ENCODE results near the gene MYH10. TPM values are rescaled to one million over a fixed set of nuclear protein-coding genes. Genes with fewer than 3 reads are reported as not detected.

MYH10 gene
- total RNA-seq, 2 donors from 2014 or later = 23.7 to 33.5 TPM

DNA sequence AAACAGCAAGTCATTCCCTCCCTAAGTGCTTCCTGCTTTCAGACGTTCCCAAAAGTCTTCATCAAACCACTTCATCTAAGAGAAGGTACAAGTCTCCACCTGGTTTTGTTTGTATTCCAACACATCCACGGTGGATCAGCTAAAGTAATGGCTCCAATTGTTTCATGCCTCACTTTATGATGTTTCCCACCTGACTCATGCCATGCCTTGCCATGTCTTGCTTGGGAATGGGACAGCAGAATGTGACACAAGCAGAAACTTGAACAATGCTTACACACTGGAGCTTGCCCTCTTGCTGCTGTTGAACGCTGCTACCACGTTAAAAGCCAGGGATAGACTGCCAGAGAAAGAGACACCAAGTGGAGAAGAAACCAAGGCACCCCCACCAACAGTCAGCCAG, 43.8 kb downstream of the MYH10 start:
- Mint-ChIP-seq H3K9me3 (no peaks in the 10 kb centered on the region), H3K36me3 (no peaks in the 10 kb centered on the region), H3K27ac (no peak overlapping the region)
- DNase-seq (ENCODE audit: low spot score in 2 of 2) (no peak), ATAC-seq (no peak)

DNA sequence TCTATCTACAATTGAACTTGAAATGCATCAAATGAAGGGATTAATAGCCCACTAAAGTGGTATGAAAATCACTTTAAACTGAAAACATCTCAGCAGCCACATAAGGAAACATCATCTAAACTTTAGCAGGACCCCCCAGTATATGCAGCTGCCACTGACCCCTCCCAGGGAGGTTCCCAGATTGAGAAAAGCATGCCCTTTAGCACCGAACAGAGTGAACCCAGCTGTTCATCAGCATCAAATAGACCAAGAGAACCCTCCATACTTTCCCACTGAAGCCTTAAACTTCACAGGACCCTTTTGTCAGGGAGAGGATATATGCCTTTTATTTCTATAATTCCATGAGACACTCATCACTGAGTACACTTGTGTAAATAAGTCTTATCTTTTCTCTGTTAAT, 44.6 kb downstream of the MYH10 start:
- ATAC-seq = no peak
- H3K36me3 Mint-ChIP-seq = no peaks in the 10 kb centered on the region
- no peak for DNase-seq (ENCODE audit: low spot score in 2 of 2)
- H3K27ac Mint-ChIP-seq = no peak overlapping the region
- no peaks in the 10 kb centered on the region for H3K9me3 Mint-ChIP-seq

DNA sequence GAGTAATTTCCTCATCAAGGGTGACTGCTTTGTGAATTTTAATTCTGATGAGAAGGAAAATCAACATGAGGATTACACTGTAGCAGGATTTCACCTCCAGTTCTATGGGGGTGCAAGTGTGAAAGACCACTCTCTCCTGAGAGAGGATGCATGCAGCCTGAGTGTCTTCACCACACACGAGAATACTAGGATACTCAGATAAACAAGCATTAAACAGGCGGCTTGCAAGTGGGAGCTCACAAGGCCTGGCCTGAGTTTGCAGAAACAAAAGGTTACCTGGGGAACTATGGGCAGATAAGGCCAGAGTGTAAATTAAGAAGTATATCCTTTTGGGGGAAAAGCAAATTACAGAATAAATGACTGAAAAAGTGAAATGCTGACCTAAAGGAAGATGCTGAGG, 46.6 kb downstream of the MYH10 start:
- no peak for ATAC-seq
- no peak for DNase-seq (ENCODE audit: low spot score in 2 of 2)
- Mint-ChIP-seq H3K27ac (no peak overlapping the region), H3K9me3 (no peaks in the 10 kb centered on the region), H3K36me3 (no peaks in the 10 kb centered on the region)

DNA sequence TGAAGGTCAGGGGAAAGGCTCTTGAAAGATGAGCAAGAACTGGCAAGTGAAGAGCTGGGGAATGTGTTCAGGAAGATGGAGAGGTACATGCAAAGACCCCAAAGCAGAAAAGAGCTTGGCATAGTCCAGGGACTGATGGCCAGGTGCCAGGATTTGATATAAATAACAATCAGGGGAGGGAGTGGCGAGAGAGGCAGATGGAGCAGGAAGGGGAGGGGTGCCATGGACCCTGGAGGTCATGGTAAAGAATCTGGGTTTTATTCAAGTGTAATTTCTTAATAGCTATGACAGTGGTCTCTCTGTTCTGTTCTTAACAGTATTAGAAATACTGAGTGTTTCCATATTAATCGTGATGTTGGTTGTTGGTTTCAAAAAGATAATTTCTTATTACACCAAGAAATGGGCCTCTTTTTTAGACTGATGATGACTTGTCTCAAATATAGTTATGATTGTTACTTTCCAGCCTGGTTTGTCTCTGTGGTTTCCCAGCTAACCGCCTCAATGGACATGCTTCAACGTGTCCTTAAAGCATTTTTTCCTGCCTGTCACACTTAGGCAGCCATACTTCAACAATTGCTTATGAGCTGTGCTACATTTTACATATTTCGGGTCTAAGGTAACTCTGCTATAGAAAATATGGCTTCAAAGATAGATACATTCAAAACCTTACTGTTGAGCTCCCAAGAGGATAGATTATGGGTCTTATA, 49.4 kb downstream of the MYH10 start:
- ATAC-seq (peak; percentile 50 to 84), DNase-seq (ENCODE audit: low spot score in 2 of 2) (no peak)
- Mint-ChIP-seq H3K9me3 (no peaks in the 10 kb centered on the region), H3K36me3 (no peaks in the 10 kb centered on the region), H3K27ac (peak overlapping the region in 1 of 2 donors; percentile 68)

DNA sequence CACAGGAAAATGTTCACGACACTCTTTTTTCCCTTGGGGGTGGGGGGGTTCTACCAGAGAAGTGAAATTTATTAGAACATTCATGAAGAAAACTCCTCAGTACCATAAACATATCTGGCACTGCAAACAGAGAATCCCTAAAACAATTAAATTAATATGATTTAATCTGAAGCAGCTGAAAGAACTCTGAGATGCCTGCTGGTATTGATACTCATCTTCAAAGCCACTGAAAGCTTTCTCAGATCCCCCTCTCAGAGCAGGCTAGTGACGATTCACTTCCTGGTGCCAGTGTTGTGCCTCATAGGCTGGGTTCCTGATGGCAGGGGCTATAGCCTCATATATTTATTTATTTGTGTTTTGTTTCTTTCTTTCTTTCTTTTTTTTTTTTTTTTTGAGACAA, 52.7 kb downstream of the MYH10 start:
- Mint-ChIP-seq H3K27ac (no peak overlapping the region), H3K9me3 (no peaks in the 10 kb centered on the region), H3K36me3 (no peaks in the 10 kb centered on the region)
- DNase-seq (ENCODE audit: low spot score in 2 of 2) = no peak
- no peak for ATAC-seq

DNA sequence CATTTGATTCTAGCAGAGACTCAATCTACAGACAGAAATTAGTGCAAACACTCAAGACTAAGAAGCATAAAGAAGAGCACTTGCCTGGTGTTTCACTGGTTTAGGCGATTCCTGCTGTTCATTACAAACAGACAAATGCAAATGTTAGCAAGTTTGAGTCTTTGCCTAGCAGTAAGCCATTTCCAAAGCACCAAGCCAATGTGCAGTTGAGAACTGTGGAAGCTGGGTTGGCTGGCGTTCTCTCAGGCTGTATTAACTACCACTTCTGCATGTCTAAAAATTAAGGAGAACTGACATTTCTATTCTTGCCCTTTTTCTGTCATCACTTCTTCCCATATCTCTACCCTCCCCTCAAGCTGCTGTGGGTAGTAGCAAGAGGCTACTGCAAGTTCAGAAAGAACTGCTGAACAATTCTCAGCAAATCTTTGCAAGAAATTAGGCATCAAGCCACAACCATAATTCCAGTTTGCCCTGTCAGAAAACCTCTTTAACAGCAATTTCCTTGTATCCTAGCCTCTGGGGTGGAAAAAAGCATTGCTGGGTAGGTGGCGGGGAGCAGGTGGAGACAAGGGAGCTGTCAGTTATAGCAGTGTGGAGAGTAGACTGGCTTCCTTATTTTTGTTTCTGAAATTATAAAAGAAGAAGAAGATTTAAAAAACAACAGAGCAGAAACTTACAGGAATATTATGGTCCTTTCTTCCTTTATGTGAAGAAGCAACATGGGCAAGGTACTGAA, 53.8 kb downstream of the MYH10 start:
- DNase-seq (ENCODE audit: low spot score in 2 of 2) (no peak), ATAC-seq (no peak)
- Mint-ChIP-seq H3K9me3 (no peaks in the 10 kb centered on the region), H3K36me3 (no peaks in the 10 kb centered on the region), H3K27ac (no peak overlapping the region)

GRCh38 chr17:8574687-8575086, 55.8 kb downstream of the MYH10 start:
- no peak overlapping the region for H3K27ac Mint-ChIP-seq
- H3K36me3 Mint-ChIP-seq = no peaks in the 10 kb centered on the region
- H3K9me3 Mint-ChIP-seq = no peaks in the 10 kb centered on the region
- ATAC-seq (no peak), DNase-seq (ENCODE audit: low spot score in 2 of 2) (no peak)

- H3K27ac Mint-ChIP-seq = no peak overlapping the region
- no peak for DNase-seq (ENCODE audit: low spot score in 2 of 2)
- no peak for ATAC-seq
- no peaks in the 10 kb centered on the region for H3K9me3 Mint-ChIP-seq
- no peaks in the 10 kb centered on the region for H3K36me3 Mint-ChIP-seq
These were observed 57.8 kb downstream of the MYH10 start for GRCh38 chr17:8572764-8573163.

- H3K9me3 Mint-ChIP-seq = no peaks in the 10 kb centered on the region
- ATAC-seq (no peak), DNase-seq (ENCODE audit: low spot score in 2 of 2) (no peak)
- H3K36me3 Mint-ChIP-seq = no peaks in the 10 kb centered on the region
- H3K27ac Mint-ChIP-seq = no peak overlapping the region
These were observed 66.4 kb downstream of the MYH10 start for GRCh38 chr17:8563981-8564602.

GRCh38 chr17:8563024-8563776, 67.3 kb downstream of the MYH10 start:
- H3K27ac Mint-ChIP-seq = no peak overlapping the region
- no peak for ATAC-seq
- DNase-seq (ENCODE audit: low spot score in 2 of 2) = no peak
- H3K36me3 Mint-ChIP-seq = no peaks in the 10 kb centered on the region
- H3K9me3 Mint-ChIP-seq = no peaks in the 10 kb centered on the region

- Mint-ChIP-seq H3K9me3 (no peaks in the 10 kb centered on the region), H3K36me3 (no peaks in the 10 kb centered on the region), H3K27ac (no peak overlapping the region)
- DNase-seq (ENCODE audit: low spot score in 2 of 2) (no peak), ATAC-seq (no peak)
These were observed 72.4 kb downstream of the MYH10 start for GRCh38 chr17:8558144-8558543.

- no peak for ATAC-seq
- no peak for DNase-seq (ENCODE audit: low spot score in 2 of 2)
- no peak overlapping the region for H3K27ac Mint-ChIP-seq
- H3K9me3 Mint-ChIP-seq = no peaks in the 10 kb centered on the region
- no peaks in the 10 kb centered on the region for H3K36me3 Mint-ChIP-seq
These were observed 73.2 kb downstream of the MYH10 start for GRCh38 chr17:8557176-8557806.

DNA sequence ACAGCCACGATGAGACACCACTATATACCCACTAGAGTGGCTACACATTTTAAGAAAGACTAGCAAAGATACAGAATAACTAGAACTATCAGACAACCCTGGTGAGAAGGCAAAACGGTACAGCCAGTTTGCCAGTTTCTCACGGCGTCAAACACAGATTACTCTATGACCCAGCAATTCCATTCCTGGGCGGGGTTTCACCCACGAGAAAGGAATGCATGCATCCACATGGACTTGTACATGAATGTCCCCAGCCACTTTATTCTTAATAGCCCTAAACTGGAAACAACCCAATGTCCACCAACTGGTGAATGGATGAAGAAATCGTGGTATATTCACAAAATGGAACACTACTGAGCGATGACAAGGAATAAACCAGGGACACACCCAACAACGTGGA, 74.5 kb downstream of the MYH10 start:
- ATAC-seq (no peak), DNase-seq (ENCODE audit: low spot score in 2 of 2) (no peak)
- Mint-ChIP-seq H3K27ac (no peak overlapping the region), H3K36me3 (no peaks in the 10 kb centered on the region), H3K9me3 (no peaks in the 10 kb centered on the region)

GRCh38 chr17:8555062-8555461, 75.5 kb downstream of the MYH10 start:
- Mint-ChIP-seq H3K27ac (no peak overlapping the region), H3K9me3 (no peaks in the 10 kb centered on the region), H3K36me3 (no peaks in the 10 kb centered on the region)
- no peak for DNase-seq (ENCODE audit: low spot score in 2 of 2)
- ATAC-seq = no peak

DNA sequence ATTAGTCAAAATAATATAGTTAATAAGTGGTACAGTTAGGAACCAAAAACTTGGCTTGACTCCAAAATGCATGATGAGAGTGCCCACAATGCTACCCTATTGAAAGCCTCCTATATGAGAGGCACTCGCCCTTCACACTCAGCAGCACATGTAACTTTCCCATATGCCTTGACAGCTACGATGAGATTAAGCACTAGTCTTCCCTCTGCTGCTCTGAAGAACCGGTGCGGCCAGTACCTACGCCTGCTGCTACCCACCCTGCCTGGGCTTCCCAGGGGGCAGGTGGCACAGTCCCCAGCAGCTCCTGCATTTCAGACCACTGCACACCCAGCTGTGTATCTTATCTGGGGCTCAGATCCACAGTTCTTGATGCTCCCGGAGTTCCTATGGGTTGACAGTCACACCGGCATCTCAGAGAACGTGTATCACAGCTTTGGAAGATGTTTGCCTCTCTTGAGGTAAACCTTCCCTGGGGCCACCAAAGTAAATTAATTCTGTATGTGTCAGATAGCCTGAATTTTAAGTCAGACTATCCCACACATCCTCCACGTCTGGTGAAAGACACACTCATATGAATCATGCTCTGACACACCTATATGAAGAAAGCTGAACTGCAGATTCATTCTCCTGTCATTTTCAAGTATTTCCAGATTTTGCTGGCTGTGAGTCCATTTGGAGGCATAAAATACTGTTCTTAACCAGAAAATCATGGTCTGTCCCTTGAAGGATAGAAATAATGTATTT, 77.8 kb downstream of the MYH10 start:
- Mint-ChIP-seq H3K27ac (no peak overlapping the region), H3K36me3 (no peaks in the 10 kb centered on the region), H3K9me3 (no peaks in the 10 kb centered on the region)
- ATAC-seq (no peak), DNase-seq (ENCODE audit: low spot score in 2 of 2) (no peak)

Data from activated naive CD4-positive, alpha-beta T cell treated with anti-CD3 and anti-CD28 coated beads, Interleukin-2, amount 50 U/mL, for 72 hours (primary cell).